Upper lobe of left lung (tissue), 6 donors: ENCODE results near the gene KCND2. TPM values are rescaled to one million over a fixed set of nuclear protein-coding genes. Genes with fewer than 3 reads are reported as not detected.

ENCODE experiments used
- ATAC-seq, 2 donors: fragments of 200-7000 bp; cut with Tn5 transposase; one replicate each; pipeline ENCODE4 v1.9.1; 2022; ENCODE audit warnings: mild to moderate bottlenecking in 2 of 2, moderate library complexity in 2 of 2; ENCODE audit not compliant: low FRiP score in 2 of 2
- DNase-seq, 2 donors: peaks; one replicate each; pipeline ENCODE4 v3.0.0-alpha.2; 2019 to 2020
- H3K27ac ChIP-seq, 4 donors: fragments of 200-600 bp; sonication (generic); one replicate each; pipeline ENCODE4 v1.5.1; 2016 to 2019
- H3K27me3 ChIP-seq, 4 donors: fragments of 200-600 bp; sonication (generic); one replicate each; pipeline ENCODE4 v1.5.1; 2017 to 2019
- H3K36me3 ChIP-seq, 4 donors: fragments of 200-600 bp; sonication (generic); one replicate each; pipeline ENCODE4 v1.5.1; 2016 to 2019
- H3K4me1 ChIP-seq, 4 donors: fragments of 200-600 bp; sonication (generic); one replicate each; pipeline ENCODE4 v1.5.1; 2018 to 2019
- H3K4me3 ChIP-seq, 4 donors: fragments of 200-600 bp; sonication (generic); one replicate each; pipeline ENCODE4 v1.5.1; 2017 to 2019; ENCODE audit warnings: mild to moderate bottlenecking in 2 of 4, moderate library complexity in 1 of 4
- H3K9me3 ChIP-seq, 4 donors: fragments of 200-600 bp; sonication (generic); one replicate each; pipeline ENCODE4 v1.5.1; 2018 to 2019
- EP300 ChIP-seq, 4 donors: sonication (generic); formaldehyde crosslinking; IDR thresholded peaks; one replicate each; pipeline ENCODE4 v1.5.1; 2017; ENCODE audit warnings: antibody characterized with exemption in 4 of 4, control low read depth in 2 of 4
- POLR2A ChIP-seq, 4 donors: fragments of 450-650 bp; IDR thresholded peaks; one replicate each; pipeline ENCODE4 v1.5.1; 2016 to 2017; ENCODE audit warnings: antibody characterized with exemption in 4 of 4, mild to moderate bottlenecking in 2 of 4
- POLR2AphosphoS5 ChIP-seq, 2 donors: sonication (generic); formaldehyde crosslinking; IDR thresholded peaks; one replicate each; pipeline ENCODE4 v1.5.1; 2017; ENCODE audit warnings: antibody characterized with exemption in 2 of 2
- WGBS, 2 donors: methylation state at CpG; one replicate each; pipeline ENCODE4 v1.1.5; 2017 to 2018; 5-methylcytosine and 5-hydroxymethylcytosine counted together
- total RNA-seq, 6 donors: library from RNA; depleted of rRNA in 4 of 6; stranded (reverse); fragments of >200 nt in 4 of 6; gene quantifications; one replicate each; pipeline versions ENCODE4 v1.1.0 to v1.2.1, GENCODE V29; 2016 to 2021
- TF ChIP-seq, protein P1 (sequence below), 6 experiments: fragments of 450-650 bp in 4 of 6; fragments of 200-600 bp in 2 of 6; sonication (generic) in 2 of 6; IDR thresholded peaks; one replicate each; pipeline ENCODE4 v1.5.1; 2016 to 2019; ENCODE audit warnings: antibody characterized with exemption in 6 of 6
- donor health status: DM: no; HTN: no; CAD: no; lungs with moderate emphysema.
- donor health status: DM: no; HTN: yes; CAD: no; lungs with severe emphysema.

Gene KCND2
- total RNA-seq, 6 donors from 2014 or later: under 0.01 to 0.67 (median 0.23) TPM; not detected in 2

DNA sequence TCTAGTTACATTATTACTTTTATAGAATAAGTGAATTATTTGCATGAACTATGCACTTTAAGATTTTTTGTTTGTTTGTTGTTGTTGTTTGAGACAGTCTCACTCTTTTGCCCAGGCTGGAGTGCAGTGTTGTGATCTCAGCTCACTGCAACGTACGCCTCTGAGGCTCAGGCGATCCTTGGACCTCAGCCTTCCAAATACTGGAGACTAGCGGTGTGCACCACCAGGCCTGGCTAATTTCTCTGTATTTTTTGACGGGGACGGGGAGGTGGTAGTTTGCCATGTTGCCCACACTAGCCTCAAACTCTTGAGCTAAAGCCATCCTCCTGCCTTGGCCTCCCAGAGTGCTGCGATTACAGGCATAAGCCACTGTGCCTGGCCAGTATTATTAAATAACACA lies 29.2 kb downstream of the KCND2 start:
- H3K4me1 ChIP-seq: no peaks in the 10 kb centered on the region

DNA sequence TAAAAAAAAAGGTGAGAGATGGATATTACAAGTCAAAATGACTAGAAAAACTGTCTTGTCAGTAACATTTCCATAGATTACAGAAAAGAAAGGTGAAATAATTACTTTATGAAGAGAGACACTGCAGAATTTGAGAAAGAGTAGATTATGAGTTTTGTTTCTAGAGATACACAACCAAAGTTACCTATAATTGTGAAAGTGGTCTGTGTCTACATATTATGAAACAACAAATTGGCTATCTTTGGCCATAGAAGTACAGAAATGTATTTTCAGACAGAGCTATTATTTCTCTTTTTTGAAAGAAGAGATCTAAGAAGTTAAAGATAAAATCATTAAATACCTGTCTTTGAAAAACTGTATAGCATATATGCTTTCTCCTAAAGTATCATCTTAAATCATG lies 30.1 kb downstream of the KCND2 start:
- DNase-seq: no peak
- Histone ChIP-seq H3K4me1 (no peaks in the 10 kb centered on the region), H3K9me3 (no peaks in the 10 kb centered on the region), H3K27me3 (no peaks in the 10 kb centered on the region), H3K36me3 (no peaks in the 10 kb centered on the region), H3K27ac (no peak overlapping the region), H3K4me3 (no peak overlapping the region)
- no peak for ATAC-seq
- TF ChIP-seq POLR2AphosphoS5 (IDR thresholded peaks at IDR 0.05) (no peak), POLR2A (IDR thresholded peaks at IDR 0.05) (no peak)
- TF ChIP-seq, protein P1, sequence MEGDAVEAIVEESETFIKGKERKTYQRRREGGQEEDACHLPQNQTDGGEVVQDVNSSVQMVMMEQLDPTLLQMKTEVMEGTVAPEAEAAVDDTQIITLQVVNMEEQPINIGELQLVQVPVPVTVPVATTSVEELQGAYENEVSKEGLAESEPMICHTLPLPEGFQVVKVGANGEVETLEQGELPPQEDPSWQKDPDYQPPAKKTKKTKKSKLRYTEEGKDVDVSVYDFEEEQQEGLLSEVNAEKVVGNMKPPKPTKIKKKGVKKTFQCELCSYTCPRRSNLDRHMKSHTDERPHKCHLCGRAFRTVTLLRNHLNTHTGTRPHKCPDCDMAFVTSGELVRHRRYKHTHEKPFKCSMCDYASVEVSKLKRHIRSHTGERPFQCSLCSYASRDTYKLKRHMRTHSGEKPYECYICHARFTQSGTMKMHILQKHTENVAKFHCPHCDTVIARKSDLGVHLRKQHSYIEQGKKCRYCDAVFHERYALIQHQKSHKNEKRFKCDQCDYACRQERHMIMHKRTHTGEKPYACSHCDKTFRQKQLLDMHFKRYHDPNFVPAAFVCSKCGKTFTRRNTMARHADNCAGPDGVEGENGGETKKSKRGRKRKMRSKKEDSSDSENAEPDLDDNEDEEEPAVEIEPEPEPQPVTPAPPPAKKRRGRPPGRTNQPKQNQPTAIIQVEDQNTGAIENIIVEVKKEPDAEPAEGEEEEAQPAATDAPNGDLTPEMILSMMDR (IDR thresholded peaks at IDR 0.05): no peak

More for the DNA sequence above, 29.2 kb downstream of the KCND2 start:
- H3K27ac ChIP-seq: no peak overlapping the region
- TF ChIP-seq, protein P1 (IDR thresholded peaks at IDR 0.05): no peak
- no peak for TF ChIP-seq POLR2AphosphoS5 (IDR thresholded peaks at IDR 0.05)
- TF ChIP-seq POLR2A (IDR thresholded peaks at IDR 0.05): no peak
- TF ChIP-seq EP300 (IDR thresholded peaks at IDR 0.05): no peak
- no peak for DNase-seq
- no peaks in the 10 kb centered on the region for H3K27me3 ChIP-seq
- no peaks in the 10 kb centered on the region for H3K9me3 ChIP-seq
- no peak overlapping the region for H3K4me3 ChIP-seq
- WGBS, 2 donors: 91 to 92% methylated on average over 7 of the region's 7 CpGs
- ATAC-seq: no peak
- no peaks in the 10 kb centered on the region for H3K36me3 ChIP-seq

DNA sequence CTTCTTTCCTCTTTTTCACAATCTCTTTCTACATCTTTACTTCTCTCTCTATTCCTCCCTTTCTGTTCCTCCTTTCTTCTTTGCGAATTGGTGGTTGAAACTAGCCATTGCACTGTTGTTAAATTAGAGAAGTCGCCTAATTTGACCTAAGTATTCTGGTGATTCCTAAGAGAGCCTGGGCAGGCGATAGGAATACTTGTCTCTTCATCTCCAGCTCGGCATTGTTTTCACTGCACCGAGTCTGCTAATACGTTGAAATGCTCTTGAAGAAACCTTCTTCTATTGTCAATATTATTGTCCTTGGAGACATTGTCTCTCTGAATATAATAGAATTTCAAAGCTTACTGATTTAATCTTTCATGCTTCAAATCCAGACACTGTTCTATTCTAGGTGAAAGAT lies 31.7 kb downstream of the KCND2 start:
- no peak for TF ChIP-seq POLR2A (IDR thresholded peaks at IDR 0.05)
- no peak for TF ChIP-seq EP300 (IDR thresholded peaks at IDR 0.05)
- TF ChIP-seq POLR2AphosphoS5 (IDR thresholded peaks at IDR 0.05): no peak
- TF ChIP-seq, protein P1 (IDR thresholded peaks at IDR 0.05): no peak
- Histone ChIP-seq H3K27me3 (no peaks in the 10 kb centered on the region), H3K36me3 (no peaks in the 10 kb centered on the region), H3K4me3 (no peak overlapping the region), H3K9me3 (no peaks in the 10 kb centered on the region), H3K4me1 (no peaks in the 10 kb centered on the region), H3K27ac (no peak overlapping the region)
- DNase-seq (no peak), ATAC-seq (no peak)
- 79 to 84% methylated on average over 6 of the region's 6 CpGs for WGBS, 2 donors

DNA sequence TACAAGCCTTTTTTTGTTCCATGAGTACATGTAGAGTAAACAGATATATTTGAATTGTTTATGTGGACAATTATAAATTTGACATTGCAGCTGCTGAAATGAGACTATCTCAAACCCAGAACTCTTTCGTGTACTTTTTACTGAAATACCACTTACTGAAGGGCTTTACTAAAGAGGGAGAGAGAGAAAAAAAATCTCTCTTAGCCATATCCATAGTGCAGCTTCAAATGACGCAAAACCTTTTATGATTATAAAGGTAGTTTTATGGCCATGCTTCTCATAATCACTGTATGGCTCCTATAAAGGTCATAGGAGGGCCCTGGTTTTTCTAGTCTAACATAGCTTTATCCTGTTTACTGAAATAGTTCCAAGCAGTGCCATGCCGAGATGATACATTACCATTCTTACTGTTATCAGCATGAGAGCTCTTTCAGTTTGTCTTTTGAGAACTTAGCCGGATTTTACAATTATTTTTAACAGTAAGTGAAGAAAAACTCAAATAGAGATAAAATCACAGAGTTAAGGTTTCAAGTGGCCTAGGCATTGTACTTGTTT lies 35.1 kb downstream of the KCND2 start:
- H3K4me3 ChIP-seq: no peak overlapping the region
- no peaks in the 10 kb centered on the region for H3K9me3 ChIP-seq
- no peaks in the 10 kb centered on the region for H3K36me3 ChIP-seq
- DNase-seq (no peak), ATAC-seq (no peak)
- no peaks in the 10 kb centered on the region for H3K4me1 ChIP-seq
- WGBS, 2 donors: 51 to 56% methylated on average over 4 of the region's 4 CpGs
- TF ChIP-seq POLR2AphosphoS5 (IDR thresholded peaks at IDR 0.05): no peak
- TF ChIP-seq, protein P1 (IDR thresholded peaks at IDR 0.05): no peak
- no peak for TF ChIP-seq POLR2A (IDR thresholded peaks at IDR 0.05)
- no peak for TF ChIP-seq EP300 (IDR thresholded peaks at IDR 0.05)
- H3K27me3 ChIP-seq: no peaks in the 10 kb centered on the region
- no peak overlapping the region for H3K27ac ChIP-seq

DNA sequence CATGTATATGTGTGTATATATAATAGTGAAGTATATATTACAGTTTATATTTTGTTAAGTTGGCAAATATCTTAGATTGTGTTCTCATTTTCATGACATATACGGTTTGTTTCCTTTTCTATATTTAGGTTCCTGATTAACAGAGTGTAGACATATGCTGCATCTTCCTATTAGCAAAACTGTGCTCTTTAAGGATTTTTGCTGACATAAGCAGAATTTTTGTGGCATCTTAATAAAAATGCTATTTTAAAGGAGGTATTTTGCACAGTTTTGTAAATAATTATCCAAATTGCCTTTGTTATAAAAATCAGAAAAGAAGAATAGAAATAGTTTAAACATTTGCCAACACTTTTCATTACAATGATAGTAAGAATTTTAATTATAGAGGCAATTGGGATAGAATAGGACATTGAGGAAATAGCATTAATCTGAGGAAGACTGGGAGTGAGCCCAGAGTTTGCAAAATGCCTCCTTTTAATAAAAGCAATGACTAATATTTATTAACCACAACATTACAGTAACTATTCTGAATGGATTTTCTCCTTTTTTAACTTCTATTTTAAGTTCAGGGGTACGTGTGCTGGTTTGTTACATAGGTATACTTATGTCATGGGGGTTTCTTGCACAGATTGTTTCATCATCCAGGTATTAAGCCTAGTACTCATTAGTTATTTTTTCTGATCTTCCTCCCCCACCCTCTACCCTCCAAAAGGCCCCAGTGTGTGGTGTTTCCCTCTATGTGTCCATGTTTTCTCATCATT lies 38.2 kb downstream of the KCND2 start:
- H3K4me3 ChIP-seq: no peak overlapping the region
- no peaks in the 10 kb centered on the region for H3K4me1 ChIP-seq
- no peaks in the 10 kb centered on the region for H3K27me3 ChIP-seq
- H3K9me3 ChIP-seq: no peaks in the 10 kb centered on the region
- no peak overlapping the region for H3K27ac ChIP-seq
- no peak for ATAC-seq
- H3K36me3 ChIP-seq: no peaks in the 10 kb centered on the region
- no peak for DNase-seq
- TF ChIP-seq POLR2A (IDR thresholded peaks at IDR 0.05) (no peak), POLR2AphosphoS5 (IDR thresholded peaks at IDR 0.05) (no peak), EP300 (IDR thresholded peaks at IDR 0.05) (no peak)
- TF ChIP-seq, protein P1 (IDR thresholded peaks at IDR 0.05): no peak
- 56 to 67% methylated on average over 2 of the region's 2 CpGs for WGBS, 2 donors
